Ovary (tissue), 9 donors: ENCODE results near the gene NFYC. TPM values are rescaled to one million over a fixed set of nuclear protein-coding genes. Genes with fewer than 3 reads are reported as not detected.

Source experiments
- DNase-seq, 5 donors: peaks; one replicate each; pipeline ENCODE4 v3.0.0-alpha.2; 2019 to 2020
- H3K27ac ChIP-seq, 2 donors: fragments of 200-600 bp; one replicate each; pipeline versions ENCODE4 v1.5.1 to v1.8.0; 2019 to 2022
- H3K27me3 ChIP-seq: fragments of 200-600 bp; one replicate; pipeline ENCODE4 v1.8.0; 2022
- H3K36me3 ChIP-seq: fragments of 200-600 bp; sonication (generic); one replicate; pipeline ENCODE4 v1.5.1; 2019
- H3K4me1 ChIP-seq: one replicate; pipeline ENCODE4 v1.8.1; 2013; ENCODE audit warnings: mild to moderate bottlenecking, moderate library complexity; ENCODE audit not compliant: insufficient read depth
- H3K4me3 ChIP-seq: fragments of 200-600 bp; sonication (generic); one replicate; pipeline ENCODE4 v1.5.1; 2017
- H3K9me3 ChIP-seq, 2 donors: fragments of 200-600 bp in 1 of 2; sonication (generic) in 1 of 2; one replicate each; pipeline versions ENCODE4 v1.5.1 to v1.8.1; 2013 to 2019; ENCODE audit warnings: mild to moderate bottlenecking in 1 of 2, moderate library complexity in 1 of 2
- CTCF ChIP-seq, 3 donors: fragments of 450-650 bp in 2 of 3; fragments of 200-600 bp in 1 of 3; IDR thresholded peaks; one replicate each; pipeline versions ENCODE4 v1.5.1 to v1.8.0; 2016 to 2022; ENCODE audit warnings: antibody characterized with exemption in 3 of 3, mild to moderate bottlenecking in 1 of 3
- EP300 ChIP-seq: sonication (generic); formaldehyde crosslinking; IDR thresholded peaks from one replicate; pipeline ENCODE4 v1.6.1; 2017; ENCODE audit warnings: antibody characterized with exemption
- POLR2A ChIP-seq: fragments of 450-650 bp; IDR thresholded peaks from one replicate; pipeline ENCODE4 v1.6.1; 2017; ENCODE audit warnings: antibody characterized with exemption, mild to moderate bottlenecking, moderate library complexity
- WGBS, 3 donors: extraction: QIAGEN DNeasy Blood & Tissue Kit in 1 of 3; methylation state at CpG; one replicate each; pipeline versions ENCODE4 v1.1.5 to v1.1.7; 2013 to 2017; 5-methylcytosine and 5-hydroxymethylcytosine counted together
- intact Hi-C, 4 donors: fragments of 100-400 bp; cut with DNase I; formaldehyde crosslinking; loops; one replicate each; pipeline versions ENCODE4 v1.11.0 to v1.15.1; 2022 to 2023
- polyA plus RNA-seq, 2 donors: library from polyadenylated mRNA; stranded (reverse); fragments of 200-250 nt in 1 of 2; fragments of 350-450 nt in 1 of 2; fragmentation: Illumina TruSeq in 1 of 2; extraction: RNeasy Lipid Tissue Mini Kit (QIAGEN cat#74804) in 1 of 2; gene quantifications; one replicate each; pipeline ENCODE4 v1.2.3, GENCODE V29; 2013 to 2014
- total RNA-seq, 7 donors: library from RNA; depleted of rRNA in 2 of 7; stranded (reverse); fragments of >200 nt in 2 of 7; fragmentation: NEBNext Ultra II Directional in 3 of 7; extraction: Animal tissue kit (Norgen Biotek cat#: 25700) in 3 of 7; gene quantifications; one replicate each; pipeline versions ENCODE4 v1.1.0 to v1.2.4, GENCODE V29; 2016 to 2023
- donor health status: DM: no; HTN: no; CAD: no; lungs with moderate emphysema.
- donor health status: DM: no; HTN: no; CAD: no.
- donor health status: Bipolar disorder and iron deficiency.
- donor health status: DM: yes; HTN: yes; CAD: no.
- donor health status: DM: no; HTN: no; CAD: no.
- donor health status: DM: yes; HTN: yes; CAD: no.

NFYC gene
- total and polyA plus RNA-seq, 9 donors = 28.8 to 90.9 (median 45.1) TPM

- no peaks in the 10 kb centered on the region for H3K36me3 ChIP-seq
- 76 to 79% (median 77%) methylated on average over 4 of the region's 4 CpGs for WGBS, 3 donors
- DNase-seq = no peak
- no peaks in the 10 kb centered on the region for H3K9me3 ChIP-seq
- H3K27ac ChIP-seq = no peak overlapping the region
- TF ChIP-seq CTCF (IDR thresholded peaks at IDR 0.05) (no peak), POLR2A (no peak), EP300 (no peak)
- H3K4me3 ChIP-seq = no peak overlapping the region
- intact Hi-C loops = no loop called here
- no peaks in the 10 kb centered on the region for H3K27me3 ChIP-seq
- H3K4me1 ChIP-seq = peaks cover 2% of the 10 kb centered on the region
These were observed 28.6 kb upstream of the NFYC start for GRCh38 chr1:40662864-40663263.

- H3K36me3 ChIP-seq = no peaks in the 10 kb centered on the region
- no peak overlapping the region for H3K4me3 ChIP-seq
- H3K27ac ChIP-seq = no peak overlapping the region
- H3K27me3 ChIP-seq = no peaks in the 10 kb centered on the region
- WGBS, 3 donors = 52 to 65% (median 59%) methylated on average over 8 of the region's 8 CpGs
- intact Hi-C loops = no loop called here
- TF ChIP-seq EP300 = no peak
- no peak for TF ChIP-seq CTCF (IDR thresholded peaks at IDR 0.05)
- TF ChIP-seq POLR2A = no peak
- peaks cover 2% of the 10 kb centered on the region for H3K4me1 ChIP-seq
- no peak for DNase-seq
- H3K9me3 ChIP-seq = no peaks in the 10 kb centered on the region
These were observed 28.0 kb upstream of the NFYC start for GRCh38 chr1:40663324-40664166.

- H3K4me3 ChIP-seq = no peak overlapping the region
- intact Hi-C loops = no loop called here
- no peaks in the 10 kb centered on the region for H3K27me3 ChIP-seq
- WGBS, 3 donors = 92 to 100% (median 97%) methylated on average over 1 of the region's 1 CpG
- H3K4me1 ChIP-seq = peaks cover 2% of the 10 kb centered on the region
- H3K9me3 ChIP-seq = no peaks in the 10 kb centered on the region
- H3K27ac ChIP-seq = no peak overlapping the region
- H3K36me3 ChIP-seq = no peaks in the 10 kb centered on the region
- TF ChIP-seq EP300 = no peak
- TF ChIP-seq CTCF (IDR thresholded peaks at IDR 0.05) = no peak
- TF ChIP-seq POLR2A = no peak
- DNase-seq = no peak
These were observed 27.4 kb upstream of the NFYC start for GRCh38 chr1:40664167-40664537.

- intact Hi-C loops = no loop called here
- WGBS, 3 donors = 53 to 63% (median 55%) methylated on average over 2 of the region's 2 CpGs
These were observed 26.7 kb upstream of the NFYC start for GRCh38 chr1:40664791-40665190.

More at GRCh38 chr1:40664791-40665190, 26.7 kb upstream of the NFYC start:
- H3K4me1 ChIP-seq = peaks cover 2% of the 10 kb centered on the region
- no peaks in the 10 kb centered on the region for H3K27me3 ChIP-seq
- TF ChIP-seq EP300 (no peak), CTCF (IDR thresholded peaks at IDR 0.05) (no peak), POLR2A (no peak)
- no peaks in the 10 kb centered on the region for H3K36me3 ChIP-seq
- H3K9me3 ChIP-seq = no peaks in the 10 kb centered on the region
- no peak for DNase-seq
- peak overlapping the region; percentile 52 for H3K4me3 ChIP-seq
- no peak overlapping the region for H3K27ac ChIP-seq
